K562 (cell line): ENCODE measurements around the gene MFSD6.

ENCODE experiments used
- NFE2 ChIP-seq: IDR thresholded peaks from 2 replicates; pipeline ENCODE4 v1.6.1; 2014; ENCODE audit warnings: antibody characterized with exemption, low read depth
- TF ChIP-seq, protein P1 (sequence below): fragments of 450-650 bp; formaldehyde crosslinking; IDR thresholded peaks from 2 replicates; pipeline ENCODE4 v1.4.0; 2022; ENCODE audit warnings: missing genetic modification characterization

DNA sequence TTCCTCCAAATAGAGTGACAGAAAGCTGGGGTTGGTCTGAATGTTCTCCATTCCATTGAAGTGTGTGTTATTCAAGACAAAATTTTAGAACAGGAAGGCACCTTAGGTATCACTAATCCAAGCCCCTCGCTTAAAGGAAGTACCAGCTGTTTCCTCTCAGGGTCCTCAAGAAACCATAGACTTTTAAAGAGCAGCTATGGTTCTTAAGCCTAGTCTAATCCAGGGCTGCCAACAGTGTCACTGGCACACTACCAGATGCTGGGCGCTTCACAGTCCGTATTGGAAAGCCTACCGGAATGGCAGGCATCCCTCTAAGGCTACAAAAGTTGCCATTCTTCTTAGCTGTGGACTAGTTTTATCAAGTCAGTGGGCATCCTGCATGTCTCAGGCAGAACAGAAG is 124.4 kb downstream of the MFSD6 start:
- TF ChIP-seq, protein P1, sequence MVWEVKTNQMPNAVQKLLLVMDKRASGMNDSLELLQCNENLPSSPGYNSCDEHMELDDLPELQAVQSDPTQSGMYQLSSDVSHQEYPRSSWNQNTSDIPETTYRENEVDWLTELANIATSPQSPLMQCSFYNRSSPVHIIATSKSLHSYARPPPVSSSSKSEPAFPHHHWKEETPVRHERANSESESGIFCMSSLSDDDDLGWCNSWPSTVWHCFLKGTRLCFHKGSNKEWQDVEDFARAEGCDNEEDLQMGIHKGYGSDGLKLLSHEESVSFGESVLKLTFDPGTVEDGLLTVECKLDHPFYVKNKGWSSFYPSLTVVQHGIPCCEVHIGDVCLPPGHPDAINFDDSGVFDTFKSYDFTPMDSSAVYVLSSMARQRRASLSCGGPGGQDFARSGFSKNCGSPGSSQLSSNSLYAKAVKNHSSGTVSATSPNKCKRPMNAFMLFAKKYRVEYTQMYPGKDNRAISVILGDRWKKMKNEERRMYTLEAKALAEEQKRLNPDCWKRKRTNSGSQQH (CRISPR knock-in tag), result no peak
- TF ChIP-seq NFE2, result no peak
